Neural progenitor cell (in vitro differentiated cells): Measurements from ENCODE around the gene RHOA.

ENCODE experiments used
- EZH2 ChIP-seq: fragments of 200-600 bp; sonication (generic); IDR thresholded peaks from 2 replicates; pipeline ENCODE4 v1.6.1; 2017; ENCODE audit warnings: antibody characterized with exemption, mild to moderate bottlenecking, moderate library complexity
- TF ChIP-seq, protein P1 (sequence below): fragments of 200-600 bp; sonication (generic); IDR thresholded peaks from 2 replicates; pipeline ENCODE4 v1.5.1; 2017; ENCODE audit warnings: antibody characterized with exemption, mild to moderate bottlenecking

DNA sequence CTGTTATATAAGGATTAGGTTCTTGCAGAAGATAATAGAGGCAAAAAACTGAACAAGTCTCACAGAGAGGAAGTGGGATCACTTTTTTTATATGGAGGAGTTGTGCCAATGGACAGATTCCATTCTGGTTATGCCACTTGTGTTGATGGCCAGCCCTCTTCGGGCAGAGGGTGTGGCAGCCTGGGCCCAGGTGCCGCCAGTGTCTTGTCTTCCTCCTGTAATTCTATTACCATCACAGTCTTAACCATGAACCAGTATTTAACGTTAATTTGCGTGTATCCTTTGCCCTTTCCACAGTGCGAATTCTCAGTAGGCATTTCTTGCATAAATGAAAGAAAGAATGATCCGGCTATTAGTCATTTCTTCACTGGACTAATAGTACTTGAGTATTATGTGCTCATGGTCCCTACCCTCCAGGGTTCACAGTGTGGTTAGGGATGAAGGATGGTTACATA lies 65.0 kb downstream of the RHOA start:
- TF ChIP-seq, protein P1, sequence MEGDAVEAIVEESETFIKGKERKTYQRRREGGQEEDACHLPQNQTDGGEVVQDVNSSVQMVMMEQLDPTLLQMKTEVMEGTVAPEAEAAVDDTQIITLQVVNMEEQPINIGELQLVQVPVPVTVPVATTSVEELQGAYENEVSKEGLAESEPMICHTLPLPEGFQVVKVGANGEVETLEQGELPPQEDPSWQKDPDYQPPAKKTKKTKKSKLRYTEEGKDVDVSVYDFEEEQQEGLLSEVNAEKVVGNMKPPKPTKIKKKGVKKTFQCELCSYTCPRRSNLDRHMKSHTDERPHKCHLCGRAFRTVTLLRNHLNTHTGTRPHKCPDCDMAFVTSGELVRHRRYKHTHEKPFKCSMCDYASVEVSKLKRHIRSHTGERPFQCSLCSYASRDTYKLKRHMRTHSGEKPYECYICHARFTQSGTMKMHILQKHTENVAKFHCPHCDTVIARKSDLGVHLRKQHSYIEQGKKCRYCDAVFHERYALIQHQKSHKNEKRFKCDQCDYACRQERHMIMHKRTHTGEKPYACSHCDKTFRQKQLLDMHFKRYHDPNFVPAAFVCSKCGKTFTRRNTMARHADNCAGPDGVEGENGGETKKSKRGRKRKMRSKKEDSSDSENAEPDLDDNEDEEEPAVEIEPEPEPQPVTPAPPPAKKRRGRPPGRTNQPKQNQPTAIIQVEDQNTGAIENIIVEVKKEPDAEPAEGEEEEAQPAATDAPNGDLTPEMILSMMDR: no peak
- no peak for TF ChIP-seq EZH2
